GM12874 (cell line): ENCODE results near the gene TBC1D14.

Experiments used
- TF ChIP-seq, protein P1 (sequence below): IDR thresholded peaks from 2 replicates; pipeline ENCODE4 v1.5.1; 2011; ENCODE audit warnings: low read depth, mild to moderate bottlenecking, control low read depth, low read length, moderate library complexity; ENCODE audit not compliant: insufficient read depth

The TBC1D14 gene

DNA sequence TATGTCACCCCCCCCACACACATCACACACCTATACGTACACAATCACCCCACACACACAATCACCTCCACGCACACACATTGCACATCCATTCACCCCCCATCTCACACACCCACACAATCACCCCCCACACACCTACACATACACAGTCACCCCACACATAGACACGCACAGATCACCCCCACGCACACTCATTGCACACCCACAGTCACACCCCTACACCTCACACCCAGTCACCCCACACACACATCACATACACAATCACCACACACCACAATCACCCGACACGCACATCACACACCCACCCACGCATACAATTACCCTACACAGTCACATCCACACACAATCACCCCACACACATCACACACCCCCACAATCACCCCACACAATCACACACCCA is 117.7 kb downstream of the TBC1D14 start:
- TF ChIP-seq, protein P1, sequence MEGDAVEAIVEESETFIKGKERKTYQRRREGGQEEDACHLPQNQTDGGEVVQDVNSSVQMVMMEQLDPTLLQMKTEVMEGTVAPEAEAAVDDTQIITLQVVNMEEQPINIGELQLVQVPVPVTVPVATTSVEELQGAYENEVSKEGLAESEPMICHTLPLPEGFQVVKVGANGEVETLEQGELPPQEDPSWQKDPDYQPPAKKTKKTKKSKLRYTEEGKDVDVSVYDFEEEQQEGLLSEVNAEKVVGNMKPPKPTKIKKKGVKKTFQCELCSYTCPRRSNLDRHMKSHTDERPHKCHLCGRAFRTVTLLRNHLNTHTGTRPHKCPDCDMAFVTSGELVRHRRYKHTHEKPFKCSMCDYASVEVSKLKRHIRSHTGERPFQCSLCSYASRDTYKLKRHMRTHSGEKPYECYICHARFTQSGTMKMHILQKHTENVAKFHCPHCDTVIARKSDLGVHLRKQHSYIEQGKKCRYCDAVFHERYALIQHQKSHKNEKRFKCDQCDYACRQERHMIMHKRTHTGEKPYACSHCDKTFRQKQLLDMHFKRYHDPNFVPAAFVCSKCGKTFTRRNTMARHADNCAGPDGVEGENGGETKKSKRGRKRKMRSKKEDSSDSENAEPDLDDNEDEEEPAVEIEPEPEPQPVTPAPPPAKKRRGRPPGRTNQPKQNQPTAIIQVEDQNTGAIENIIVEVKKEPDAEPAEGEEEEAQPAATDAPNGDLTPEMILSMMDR: no peak

DNA sequence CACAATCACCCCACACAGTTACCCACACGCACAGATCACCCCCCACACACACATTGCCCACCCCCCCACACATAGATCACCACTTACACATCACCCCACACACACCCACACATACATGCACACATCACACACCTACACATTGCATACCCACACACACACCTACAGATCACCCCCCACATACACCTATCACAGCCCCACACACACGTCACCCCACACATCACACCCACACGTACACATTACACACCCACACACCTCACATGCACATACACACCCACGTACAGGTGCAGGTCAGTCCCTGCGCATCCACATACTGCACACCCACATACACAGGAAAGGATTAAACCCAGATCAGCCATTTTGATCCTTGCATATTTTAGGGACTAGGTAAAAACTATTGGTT is 118.3 kb downstream of the TBC1D14 start:
- TF ChIP-seq, protein P1: no peak

- TF ChIP-seq, protein P1: no peak
Observed at GRCh38 chr4:7029212-7029611, 119.6 kb downstream of the TBC1D14 start.

DNA sequence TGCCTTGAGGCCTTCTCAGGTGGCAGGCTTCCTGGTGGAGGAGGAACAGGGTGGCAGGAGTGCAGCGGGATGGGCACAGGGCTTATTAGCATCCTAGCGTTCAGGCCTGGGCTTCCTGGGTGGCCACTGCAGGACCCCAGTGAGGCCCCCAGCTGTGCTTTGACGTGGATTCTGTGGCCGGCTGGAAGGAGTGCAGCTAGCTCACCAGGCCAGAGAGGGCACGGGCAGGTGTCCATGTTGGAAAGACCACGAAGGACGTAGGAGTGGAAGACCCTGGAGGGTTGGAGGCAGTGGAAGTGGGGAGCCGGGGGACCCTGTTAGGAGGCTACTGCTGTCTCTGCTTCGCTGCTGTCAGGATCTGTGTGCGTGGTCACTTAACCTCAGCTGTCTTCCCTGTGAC is 120.3 kb downstream of the TBC1D14 start:
- TF ChIP-seq, protein P1: no peak

- TF ChIP-seq, protein P1: no peak
Observed at GRCh38 chr4:7030856-7031255, 121.2 kb downstream of the TBC1D14 start.

GRCh38 chr4:7031558-7032449 is 122.2 kb downstream of the TBC1D14 start:
- TF ChIP-seq, protein P1: no peak

- TF ChIP-seq, protein P1: no peak
Observed at GRCh38 chr4:7032596-7032995, 123.0 kb downstream of the TBC1D14 start.
